H1 (cell line): Measurements from ENCODE around the gene FNDC7. TPM values are rescaled to one million over a fixed set of nuclear protein-coding genes. Genes with fewer than 3 reads are reported as not detected.

Experiments
- CTCF ChIA-PET: fragments of 300-600 bp; sonication (Branson Sonifier 250); formaldehyde crosslinking; loops from one replicate; lab custom pipeline; 2021; ENCODE audit not compliant: partially characterized antibody; lab: Charles Lee
- POLR2A ChIA-PET: fragments of 300-600 bp; sonication (Branson Sonifier 250); formaldehyde crosslinking; loops from one replicate; lab custom pipeline; 2021; ENCODE audit warnings: inconsistent platforms; ENCODE audit not compliant: partially characterized antibody; lab: Charles Lee
- DNase-seq, 2 experiments: peaks; one replicate each; pipeline versions ENCODE4 v3.0.0 to v3.0.0-alpha.2; 2010 to 2022; ENCODE audit warnings: low spot score in 2 of 2, low read depth in 1 of 2, mixed read lengths in 1 of 2
- FAIRE-seq: peaks from 2 replicates; lab custom pipeline; 2011; peaks lifted over from hg19 to GRCh38; lab: Jason Lieb, UNC
- H2AFZ ChIP-seq: 2 replicates; pipeline ENCODE4 v1.8.1; 2012; ENCODE audit warnings: low read length, inconsistent platforms
- H2AK5ac ChIP-seq: 2 replicates; pipeline ENCODE4 v1.6.1; 2013; ENCODE audit warnings: low read depth, low read length
- H2BK120ac ChIP-seq: replicated peaks from 2 replicates; pipeline ENCODE3; 2013; ENCODE audit warnings: low read depth, low read length, inconsistent platforms
- H2BK12ac ChIP-seq: 2 replicates; pipeline ENCODE4 v1.6.1; 2013; ENCODE audit warnings: low read depth, low read length
- H2BK15ac ChIP-seq: 2 replicates; pipeline ENCODE4 v1.6.1; 2013; ENCODE audit warnings: low read length
- H2BK20ac ChIP-seq: 2 replicates; pipeline ENCODE4 v1.6.1; 2013; ENCODE audit warnings: low read length
- H2BK5ac ChIP-seq: 2 replicates; pipeline ENCODE4 v1.6.1; 2013; ENCODE audit warnings: low read depth, low read length
- H3K14ac ChIP-seq: 2 replicates; pipeline ENCODE4 v1.6.1; 2013; ENCODE audit warnings: inconsistent platforms; ENCODE audit not compliant: insufficient read length
- H3K18ac ChIP-seq: 2 replicates; pipeline ENCODE4 v1.6.1; 2013; ENCODE audit warnings: low read length; ENCODE audit errors: extremely low read depth
- H3K23ac ChIP-seq: 2 replicates; pipeline ENCODE4 v1.6.1; 2013; ENCODE audit warnings: inconsistent platforms; ENCODE audit not compliant: insufficient read length
- H3K23me2 ChIP-seq: 2 replicates; pipeline ENCODE4 v1.6.1; 2013; ENCODE audit warnings: low read depth, low read length
- H3K27ac ChIP-seq: 2 replicates; pipeline ENCODE4 v1.6.1; 2011; ENCODE audit warnings: low read depth, low read length, inconsistent platforms
- H3K27me3 ChIP-seq, 4 experiments: replicated peaks in 1 of 4; 1 replicate in 1 of 4; 2 replicates in 3 of 4; pipeline versions ENCODE4 v1.6.1 to v1.8.1; 2011 to 2013; ENCODE audit warnings: low read length in 3 of 4, mild to moderate bottlenecking in 3 of 4, inconsistent platforms in 2 of 4, mixed read lengths in 2 of 4, moderate library complexity in 1 of 4; ENCODE audit not compliant: control insufficient read depth in 3 of 4, insufficient read depth in 3 of 4; ENCODE audit errors: extremely low read depth in 1 of 4
- H3K36me3 ChIP-seq, 4 experiments: 2 replicates each; pipeline versions ENCODE4 v1.6.1 to v1.8.1; 2011 to 2013; ENCODE audit warnings: mild to moderate bottlenecking in 4 of 4, low read length in 3 of 4, moderate library complexity in 2 of 4, control low read depth in 1 of 4, inconsistent platforms in 1 of 4; ENCODE audit not compliant: insufficient read depth in 4 of 4, control insufficient read depth in 2 of 4
- H3K4ac ChIP-seq: replicated peaks from 2 replicates; pipeline ENCODE3; 2013; ENCODE audit warnings: low read length, low read depth, mixed read lengths, inconsistent platforms; ENCODE audit not compliant: insufficient read length
- H3K4me1 ChIP-seq, 4 experiments: replicated peaks in 1 of 4; 1 replicate in 1 of 4; 2 replicates in 3 of 4; pipeline versions ENCODE4 v1.6.1 to v1.8.1; 2011 to 2013; ENCODE audit warnings: low read length in 3 of 4, inconsistent platforms in 2 of 4, mixed read lengths in 1 of 4; ENCODE audit not compliant: insufficient read depth in 4 of 4, control insufficient read depth in 3 of 4
- H3K4me2 ChIP-seq, 2 experiments: 2 replicates each; pipeline versions ENCODE4 v1.6.1 to v1.8.1; 2011 to 2013; ENCODE audit warnings: low read depth in 2 of 2, low read length in 2 of 2, control low read depth in 1 of 2, inconsistent platforms in 1 of 2, mild to moderate bottlenecking in 1 of 2; ENCODE audit not compliant: insufficient read depth in 1 of 2
- H3K4me3 ChIP-seq, 4 experiments: fragments of 200-600, 300-600 bp in 1 of 4; sonication (generic), shearing (Covaris generic), sonication (Bioruptor Twin) in 1 of 4; 2 replicates each; pipeline versions ENCODE4 v1.5.1 to v1.8.1; 2011 to 2016; ENCODE audit warnings: low read length in 4 of 4, low read depth in 3 of 4, control low read depth in 2 of 4, inconsistent platforms in 2 of 4, mild to moderate bottlenecking in 2 of 4, mixed read lengths in 1 of 4, moderate library complexity in 1 of 4; ENCODE audit not compliant: insufficient read depth in 2 of 4; ENCODE audit errors: extremely low read depth in 1 of 4
- H3K56ac ChIP-seq: replicated peaks from 2 replicates; pipeline ENCODE3; 2013; ENCODE audit warnings: low read depth, mild to moderate bottlenecking, mixed read lengths, low read length, inconsistent platforms; ENCODE audit not compliant: insufficient read length
- H3K79me1 ChIP-seq: 2 replicates; pipeline ENCODE4 v1.6.1; 2013; ENCODE audit warnings: low read depth, low read length, control low read depth
- H3K79me2 ChIP-seq, 2 experiments: 2 replicates each; pipeline versions ENCODE4 v1.6.1 to v1.8.1; 2012 to 2013; ENCODE audit warnings: low read length in 2 of 2, mild to moderate bottlenecking in 2 of 2, inconsistent platforms in 1 of 2; ENCODE audit not compliant: insufficient read depth in 2 of 2, control insufficient read depth in 1 of 2
- H3K9ac ChIP-seq, 4 experiments: replicated peaks in 1 of 4; 1 replicate in 1 of 4; 2 replicates in 3 of 4; pipeline versions ENCODE4 v1.6.1 to v1.8.1; 2011 to 2013; ENCODE audit warnings: low read depth in 3 of 4, low read length in 3 of 4, control low read depth in 2 of 4, mild to moderate bottlenecking in 2 of 4, moderate library complexity in 2 of 4, inconsistent platforms in 1 of 4; ENCODE audit errors: extremely low read depth in 1 of 4
- H3K9me3 ChIP-seq, 2 experiments: 2 replicates each; pipeline versions ENCODE4 v1.6.1 to v1.8.1; 2012 to 2013; ENCODE audit warnings: mild to moderate bottlenecking in 2 of 2, moderate library complexity in 2 of 2, control low read depth in 1 of 2, inconsistent platforms in 1 of 2, low read depth in 1 of 2, low read length in 1 of 2, mixed read lengths in 1 of 2; ENCODE audit not compliant: insufficient read depth in 2 of 2
- H4K20me1 ChIP-seq, 2 experiments: replicated peaks in 1 of 2; 2 replicates each; pipeline versions ENCODE3 to v1.8.1; 2011 to 2013; ENCODE audit warnings: inconsistent platforms in 2 of 2, low read length in 2 of 2, mild to moderate bottlenecking in 1 of 2; ENCODE audit not compliant: insufficient read depth in 2 of 2, control insufficient read depth in 1 of 2
- H4K5ac ChIP-seq: 2 replicates; pipeline ENCODE4 v1.6.1; 2013; ENCODE audit warnings: low read length, low read depth, mixed read lengths, inconsistent platforms; ENCODE audit not compliant: insufficient read length
- H4K8ac ChIP-seq: 2 replicates; pipeline ENCODE4 v1.8.0; 2013; ENCODE audit warnings: mild to moderate bottlenecking, moderate library complexity, low read length, inconsistent platforms; ENCODE audit not compliant: insufficient read depth; ENCODE audit errors: extremely low read depth
- H4K91ac ChIP-seq: replicated peaks from 2 replicates; pipeline ENCODE3; 2013; ENCODE audit warnings: low read length, mixed read lengths, inconsistent platforms; ENCODE audit not compliant: insufficient read length
- CHD2 ChIP-seq: IDR thresholded peaks from 2 replicates; pipeline ENCODE4 v1.6.1; 2012; ENCODE audit warnings: low read length, improper control_type of control experiment
- WGBS, 2 experiments: shearing (Covaris generic) in 1 of 2; methylation state at CpG; one replicate each; pipeline versions ENCODE4 v1.1.6 to v1.1.7; 2013 to 2015; ENCODE audit warnings: low lambda C conversion rate in 2 of 2, mixed read lengths in 2 of 2, inconsistent platforms in 1 of 2, low coverage in 1 of 2, missing lambda C conversion rate in 1 of 2; ENCODE audit not compliant: insufficient replicate concordance in 2 of 2, insufficient coverage in 1 of 2, insufficient read length in 1 of 2; ENCODE audit errors: extremely low coverage in 1 of 2, missing lambda C conversion rate in 1 of 2; 5-methylcytosine and 5-hydroxymethylcytosine counted together
- polyA plus RNA-seq, 7 experiments: library from polyadenylated mRNA; depleted of rRNA in 3 of 7; stranded (reverse) in 5 of 7; unstranded in 2 of 7; fragments of >200 nt in 5 of 7; fragments of 200-250 nt in 2 of 7; gene quantifications; 1 replicate in 5 of 7; 2 replicates in 1 of 7; 4 replicates in 1 of 7; pipeline versions ENCODE4 v1.2.1 to v1.2.3, GENCODE V29; 2011 to 2013; ENCODE audit warnings: missing spikeins in 2 of 7, mixed read lengths in 2 of 7
- total RNA-seq: library from RNA; stranded (reverse); fragmentation: NEBNext Ultra II Directional; extraction: Animal tissue kit (Norgen Biotek cat#: 25700); gene quantifications from 2 replicates; pipeline ENCODE4 v1.2.1, GENCODE V29; 2021

The FNDC7 gene
- total and polyA plus RNA-seq, 2 of the 8 experiments (the other 6 are each of a cell fraction or from before 2014, with no cell fraction given), result 0.13 to 0.20 TPM

- H3K14ac ChIP-seq, result no peak overlapping the region
- no peak overlapping the region for H3K27ac ChIP-seq
- peaks cover 2 to 11% (median 5%) of the 10 kb centered on the region in 4 experiments; a peak in 5 of 7 replicates for H3K4me1 ChIP-seq
- H3K36me3 ChIP-seq, result no peaks in the 10 kb centered on the region
- no peaks in the 10 kb centered on the region; a peak in 1 of 7 replicates for H3K27me3 ChIP-seq
- H3K23ac ChIP-seq, result no peak overlapping the region
- H4K91ac ChIP-seq, result no peak overlapping the region
- TF ChIP-seq CHD2, result no peak
- H3K56ac ChIP-seq, result no peak overlapping the region
- DNase-seq, result no peak
- POLR2A ChIA-PET, result interaction anchor here (1.7 kb wide), 1 partner anchor 16 kb away, joined by 8 read pairs; no protein-coding TSS in a partner anchor
- no peak overlapping the region for H2BK12ac ChIP-seq
- H3K4me3 ChIP-seq, result no peak overlapping the region
- 82% methylated on average over 2 of the region's 2 CpGs; no CpG with 5 or more reads in 1 of the 2 experiments for WGBS, 2 experiments
- H3K4ac ChIP-seq, result no peak overlapping the region
- H4K8ac ChIP-seq, result no peak overlapping the region
- H3K23me2 ChIP-seq, result peaks cover 4% of the 10 kb centered on the region; the same call in 1 of the 2 replicates
- H4K20me1 ChIP-seq, result no peaks in the 10 kb centered on the region
- no peak for FAIRE-seq
- no peak overlapping the region for H3K18ac ChIP-seq
- no peak overlapping the region for H3K4me2 ChIP-seq
- no peaks in the 10 kb centered on the region for H3K79me1 ChIP-seq
- no peak overlapping the region for H2BK15ac ChIP-seq
- H3K9ac ChIP-seq, result no peak overlapping the region
- H3K9me3 ChIP-seq, result no peaks in the 10 kb centered on the region
- H2AK5ac ChIP-seq, result no peak overlapping the region
- H2BK120ac ChIP-seq, result no peak overlapping the region
- H2BK5ac ChIP-seq, result no peak overlapping the region
- CTCF ChIA-PET, result no interaction called here
- no peak overlapping the region for H2BK20ac ChIP-seq
- peaks cover 0 to 11% of the 10 kb centered on the region in 2 experiments; a peak in 2 of 4 replicates for H3K79me2 ChIP-seq
- no peak overlapping the region for H2AFZ ChIP-seq
- H4K5ac ChIP-seq, result no peak overlapping the region
These were observed 25.9 kb upstream of the FNDC7 start for GRCh38 chr1:108686614-108687313.
